ENCODE data around the gene DET1.

Gene DET1

DNA sequence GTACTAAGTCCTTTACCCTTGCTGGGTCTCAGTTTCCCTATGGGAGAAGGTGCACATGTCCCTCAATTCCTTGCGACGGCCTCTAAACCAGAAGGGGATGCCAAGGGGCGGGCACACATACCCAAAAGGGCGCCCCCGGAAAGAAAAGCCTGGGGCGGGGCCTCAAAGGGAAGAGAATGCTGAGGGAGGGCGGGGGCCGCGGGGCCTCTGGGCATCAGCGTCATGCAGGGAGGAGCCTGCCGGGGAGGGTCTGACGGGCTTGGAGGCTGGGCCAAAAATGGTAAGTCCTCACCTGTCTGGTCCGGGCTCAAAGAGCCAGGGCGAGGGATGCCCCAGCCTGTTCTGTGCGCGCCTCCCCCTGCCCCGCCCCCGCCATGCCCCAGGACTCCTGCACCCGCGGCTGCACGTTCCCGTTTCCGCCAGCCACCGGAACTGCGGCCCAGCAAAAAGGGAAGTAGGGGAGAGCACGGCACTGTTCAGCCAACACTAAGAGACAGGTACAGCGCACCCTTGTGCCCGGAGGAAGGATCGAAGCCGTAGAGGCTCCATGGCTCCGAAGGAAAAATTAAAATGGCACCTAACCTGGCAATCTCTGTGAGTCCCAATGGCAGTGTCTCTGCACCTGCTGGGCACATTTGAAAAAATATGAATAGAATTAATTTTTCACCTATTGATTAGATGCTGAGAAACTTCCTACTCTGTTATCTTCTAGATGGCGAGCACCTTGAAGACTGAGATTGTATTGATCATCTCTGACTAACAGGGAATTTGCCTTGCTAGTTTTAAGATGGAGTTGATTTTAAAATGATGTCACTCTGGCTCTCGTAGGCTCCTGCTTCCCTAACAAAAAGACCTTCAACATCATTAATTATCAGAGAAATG is at the start of gene DET1:
DET1 (minus strand) TSS at position 434 of the 882 bp plus-strand sequence. CDS start 14,976 bp downstream, outside the sequence.
- Histone ChIP-seq H3K4me3 (peak within 1 kb of the TSS; percentile 63 to 78 (median 70)), H3K9ac (peak within 1 kb of the TSS; percentile 70 to 83 (median 76)), H3K27ac (peak within 1 kb of the TSS; percentile 25 to 85 (median 81); a peak in 21 of 22 replicates), H3K9me3 (replicated peaks in 1 of 11) (no peaks in the 10 kb centered on the region), H4K20me1 (no peaks in the 10 kb centered on the region), H3K27me3 (no peaks in the 10 kb centered on the region), H3K4me2 (peak within 1 kb of the TSS; percentile 53 to 83 (median 75)), H3K4me1 (no peaks in the 10 kb centered on the region), H3K36me3 (peaks cover 0 to 4% (median 0%) of the 10 kb centered on the region in 11 experiments; a peak in 2 of 22 replicates)
- TF ChIP-seq Cebpa-rat (IDR thresholded peaks at IDR 0.05) = no peak

DNA sequence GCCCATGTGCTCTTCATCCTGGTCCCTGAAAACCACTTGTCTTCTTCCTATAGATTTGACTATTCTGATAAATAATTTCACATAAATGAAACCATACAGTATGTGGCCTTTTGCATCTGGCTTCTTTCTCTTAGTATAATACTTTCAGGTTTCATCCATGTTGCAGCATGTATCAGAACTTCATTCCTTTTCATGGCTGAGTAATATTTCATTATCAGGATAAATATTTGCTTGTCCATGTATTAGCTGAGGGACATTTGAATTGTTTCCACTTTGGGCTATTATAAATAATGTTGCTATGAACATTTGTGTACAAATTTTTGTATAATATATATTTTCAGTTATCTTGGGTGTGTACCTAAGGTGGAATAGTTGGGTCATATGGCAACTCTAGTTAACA is 44.9 kb upstream of the DET1 start:
- H3K27ac ChIP-seq = no peak overlapping the region
- H3K4me1 ChIP-seq = no peaks in the 10 kb centered on the region
- no peak for TF ChIP-seq Cebpa-rat (IDR thresholded peaks at IDR 0.05)
- no peak overlapping the region for H3K9ac ChIP-seq
- no peak overlapping the region for H3K4me2 ChIP-seq
- no peaks in the 10 kb centered on the region for H4K20me1 ChIP-seq
- no peaks in the 10 kb centered on the region for H3K9me3 ChIP-seq (replicated peaks in 1 of 11)
- no peaks in the 10 kb centered on the region for H3K36me3 ChIP-seq
- no peaks in the 10 kb centered on the region for H3K27me3 ChIP-seq
- H3K4me3 ChIP-seq = no peak overlapping the region

GRCh38 chr15:88590759-88591158 is 44.3 kb upstream of the DET1 start:
- no peaks in the 10 kb centered on the region for H3K9me3 ChIP-seq (replicated peaks in 1 of 11)
- no peaks in the 10 kb centered on the region for H4K20me1 ChIP-seq
- TF ChIP-seq Cebpa-rat (IDR thresholded peaks at IDR 0.05) = no peak
- no peaks in the 10 kb centered on the region for H3K36me3 ChIP-seq
- H3K4me2 ChIP-seq = no peak overlapping the region
- no peak overlapping the region for H3K27ac ChIP-seq
- H3K4me1 ChIP-seq = no peaks in the 10 kb centered on the region
- H3K27me3 ChIP-seq = no peaks in the 10 kb centered on the region
- no peak overlapping the region for H3K4me3 ChIP-seq
- no peak overlapping the region for H3K9ac ChIP-seq

DNA sequence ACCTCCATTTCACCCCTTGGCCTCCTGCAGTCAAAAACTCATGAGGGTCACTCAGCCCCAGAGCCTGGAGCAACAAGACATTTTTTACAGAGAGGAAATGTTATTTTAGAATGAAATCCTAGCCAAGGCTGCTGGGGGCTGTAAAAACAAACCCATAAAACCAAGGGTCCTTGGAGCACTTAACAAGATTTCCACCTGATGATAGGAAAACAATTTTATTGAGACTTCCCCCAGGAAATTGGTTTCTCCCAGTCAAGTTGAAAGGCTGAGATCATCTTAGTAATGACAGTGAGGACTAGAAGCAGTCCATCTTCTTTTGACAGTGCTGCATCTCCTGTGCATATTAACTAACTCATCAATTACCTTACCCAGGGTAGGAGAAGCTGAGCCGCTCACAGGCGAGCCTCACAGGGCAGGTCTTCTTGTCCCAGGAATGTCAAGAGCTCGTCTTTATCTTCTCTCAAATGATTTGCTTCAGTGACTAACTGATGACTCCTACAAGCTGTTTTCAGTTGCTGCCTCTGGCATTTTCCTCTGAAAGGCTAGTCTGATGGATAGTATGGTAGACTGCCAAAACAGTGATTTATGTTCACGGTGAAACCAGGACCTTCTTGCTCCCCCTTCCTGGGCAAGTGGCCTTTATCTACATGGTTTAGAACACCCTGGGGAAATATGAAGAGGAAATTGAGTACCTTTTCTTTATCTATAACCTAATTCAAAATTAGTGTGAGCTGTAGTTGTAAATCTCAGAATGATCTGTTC is 40.1 kb upstream of the DET1 start:
- no peak overlapping the region for H3K9ac ChIP-seq
- no peak for TF ChIP-seq Cebpa-rat (IDR thresholded peaks at IDR 0.05)
- H3K27ac ChIP-seq = no peak overlapping the region
- H4K20me1 ChIP-seq = no peaks in the 10 kb centered on the region
- H3K36me3 ChIP-seq = no peaks in the 10 kb centered on the region
- peaks cover 0 to 5% (median 0%) of the 10 kb centered on the region in 11 experiments; a peak in 2 of 22 replicates for H3K9me3 ChIP-seq (replicated peaks in 1 of 11)
- H3K4me2 ChIP-seq = no peak overlapping the region
- no peaks in the 10 kb centered on the region for H3K4me1 ChIP-seq
- H3K4me3 ChIP-seq = no peak overlapping the region
- H3K27me3 ChIP-seq = no peaks in the 10 kb centered on the region

GRCh38 chr15:88580532-88580931 is 34.1 kb upstream of the DET1 start:
- no peak for TF ChIP-seq Cebpa-rat (IDR thresholded peaks at IDR 0.05)
- Histone ChIP-seq H3K36me3 (no peaks in the 10 kb centered on the region), H3K4me1 (no peaks in the 10 kb centered on the region), H4K20me1 (no peaks in the 10 kb centered on the region), H3K4me3 (no peak overlapping the region), H3K4me2 (no peak overlapping the region), H3K27ac (no peak overlapping the region), H3K9me3 (replicated peaks in 1 of 11) (peaks cover 0 to 5% (median 0%) of the 10 kb centered on the region in 11 experiments; a peak in 2 of 22 replicates), H3K9ac (no peak overlapping the region), H3K27me3 (no peaks in the 10 kb centered on the region)

- H3K9me3 ChIP-seq (replicated peaks in 1 of 11) = peaks cover 0 to 5% (median 0%) of the 10 kb centered on the region in 11 experiments; a peak in 2 of 22 replicates
Observed at GRCh38 chr15:88579322-88579721, 32.8 kb upstream of the DET1 start.

DNA sequence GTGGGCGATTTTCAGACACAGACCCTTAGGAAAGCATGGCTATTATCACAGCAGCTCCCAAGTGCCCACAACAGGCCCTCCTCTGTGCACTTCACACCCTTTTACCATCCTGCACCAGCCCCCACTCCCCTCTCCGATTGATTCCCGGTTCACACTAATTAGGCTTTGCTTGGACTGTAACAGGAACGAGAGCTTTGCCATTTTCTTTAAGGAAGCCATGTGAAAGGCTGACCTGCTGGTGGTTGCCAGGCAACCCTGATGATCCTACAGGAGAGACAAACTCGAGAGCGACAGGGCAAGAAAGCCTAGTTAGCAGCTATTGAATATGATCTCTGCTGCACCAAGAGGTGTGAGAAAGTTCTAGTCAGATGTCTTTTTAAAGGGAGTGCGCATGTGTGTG is 28.2 kb upstream of the DET1 start:
- no peak overlapping the region for H3K9ac ChIP-seq
- H3K4me3 ChIP-seq = no peak overlapping the region
- TF ChIP-seq Cebpa-rat (IDR thresholded peaks at IDR 0.05) = no peak
- no peaks in the 10 kb centered on the region for H4K20me1 ChIP-seq
- H3K4me1 ChIP-seq = no peaks in the 10 kb centered on the region; a peak in 2 of 20 replicates
- H3K27me3 ChIP-seq = no peaks in the 10 kb centered on the region
- H3K4me2 ChIP-seq = no peak overlapping the region
- H3K27ac ChIP-seq = no peak overlapping the region
- no peaks in the 10 kb centered on the region for H3K9me3 ChIP-seq (replicated peaks in 1 of 11)
- no peaks in the 10 kb centered on the region for H3K36me3 ChIP-seq

More at GRCh38 chr15:88579322-88579721, 32.8 kb upstream of the DET1 start:
- Histone ChIP-seq H3K27ac (no peak overlapping the region), H3K27me3 (no peaks in the 10 kb centered on the region), H3K4me3 (no peak overlapping the region), H3K4me1 (no peaks in the 10 kb centered on the region), H4K20me1 (no peaks in the 10 kb centered on the region), H3K36me3 (no peaks in the 10 kb centered on the region), H3K4me2 (no peak overlapping the region), H3K9ac (no peak overlapping the region)
- no peak for TF ChIP-seq Cebpa-rat (IDR thresholded peaks at IDR 0.05)

DNA sequence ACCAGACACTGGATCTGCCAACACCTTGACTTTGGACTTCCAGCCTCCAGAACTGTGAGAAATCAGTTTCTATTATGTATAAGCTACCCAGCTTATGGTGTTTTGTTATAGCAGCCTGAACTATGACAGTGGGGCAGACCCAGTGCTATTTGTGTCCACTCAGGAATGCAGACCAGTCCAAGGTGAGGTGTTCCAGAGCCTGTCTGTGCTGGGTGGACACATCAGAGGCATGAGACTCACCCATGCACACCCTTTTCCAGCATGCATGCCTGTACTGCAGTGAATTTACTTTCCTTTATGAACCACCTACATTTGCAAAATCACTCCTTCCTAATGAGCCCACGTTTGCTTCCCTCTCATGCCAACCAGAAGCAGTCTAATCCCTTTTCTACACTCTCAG is 27.6 kb upstream of the DET1 start:
- Histone ChIP-seq H3K27ac (no peak overlapping the region), H3K4me3 (no peak overlapping the region), H3K9me3 (replicated peaks in 1 of 11) (no peaks in the 10 kb centered on the region), H3K9ac (no peak overlapping the region), H3K27me3 (no peaks in the 10 kb centered on the region), H3K36me3 (no peaks in the 10 kb centered on the region), H3K4me1 (no peaks in the 10 kb centered on the region; a peak in 2 of 20 replicates), H3K4me2 (no peak overlapping the region), H4K20me1 (no peaks in the 10 kb centered on the region)
- TF ChIP-seq Cebpa-rat (IDR thresholded peaks at IDR 0.05) = no peak

DNA sequence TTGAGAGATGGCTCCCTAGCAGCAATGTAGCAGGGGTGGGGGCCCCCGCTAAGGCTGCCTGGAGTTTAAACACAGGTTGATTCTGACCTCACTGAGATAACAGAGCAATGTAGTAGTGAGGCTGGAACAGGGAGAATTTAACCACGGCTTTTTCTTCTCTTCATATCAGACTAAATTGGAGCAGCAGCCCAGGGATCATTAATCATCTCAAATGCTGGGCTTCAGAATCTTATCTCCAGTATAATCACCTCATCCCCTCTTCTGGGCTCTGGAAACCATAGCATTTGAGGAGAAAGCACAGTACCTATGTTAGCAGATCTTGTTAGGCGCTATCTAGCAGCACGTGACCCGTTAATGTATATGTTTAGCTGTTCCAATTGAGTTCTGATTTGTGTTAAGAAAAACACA is 25.4 kb upstream of the DET1 start:
- no peaks in the 10 kb centered on the region for H3K27me3 ChIP-seq
- TF ChIP-seq Cebpa-rat (IDR thresholded peaks at IDR 0.05) = no peak
- no peak overlapping the region for H3K27ac ChIP-seq
- no peaks in the 10 kb centered on the region for H4K20me1 ChIP-seq
- no peaks in the 10 kb centered on the region; a peak in 2 of 20 replicates for H3K4me1 ChIP-seq
- H3K4me3 ChIP-seq = no peak overlapping the region
- no peaks in the 10 kb centered on the region for H3K36me3 ChIP-seq
- no peaks in the 10 kb centered on the region for H3K9me3 ChIP-seq (replicated peaks in 1 of 11)
- H3K9ac ChIP-seq = no peak overlapping the region
- no peak overlapping the region for H3K4me2 ChIP-seq
